ENCODE results near the gene LSM3.

DNA sequence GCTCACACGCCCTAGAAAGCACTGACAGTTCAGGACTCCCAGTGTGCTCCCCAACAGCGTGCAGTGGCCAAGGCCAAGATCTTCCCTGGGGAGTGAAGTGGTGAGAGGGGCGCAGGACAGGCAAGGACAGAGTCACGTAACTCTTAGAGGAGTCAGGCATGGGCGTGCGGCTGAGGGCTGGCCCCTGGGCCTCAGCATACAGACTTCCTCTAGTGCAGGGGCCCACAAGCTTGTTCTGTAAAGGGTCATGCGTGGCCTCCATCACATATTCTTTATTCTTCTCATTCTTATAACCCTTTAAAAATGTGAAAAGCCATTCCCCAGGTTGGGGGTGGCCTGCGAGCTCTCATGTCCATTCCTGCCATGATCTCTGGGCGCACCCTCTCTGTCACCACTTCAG lies 28.5 kb upstream of the LSM3 start:
- TF ChIP-seq, protein P1, sequence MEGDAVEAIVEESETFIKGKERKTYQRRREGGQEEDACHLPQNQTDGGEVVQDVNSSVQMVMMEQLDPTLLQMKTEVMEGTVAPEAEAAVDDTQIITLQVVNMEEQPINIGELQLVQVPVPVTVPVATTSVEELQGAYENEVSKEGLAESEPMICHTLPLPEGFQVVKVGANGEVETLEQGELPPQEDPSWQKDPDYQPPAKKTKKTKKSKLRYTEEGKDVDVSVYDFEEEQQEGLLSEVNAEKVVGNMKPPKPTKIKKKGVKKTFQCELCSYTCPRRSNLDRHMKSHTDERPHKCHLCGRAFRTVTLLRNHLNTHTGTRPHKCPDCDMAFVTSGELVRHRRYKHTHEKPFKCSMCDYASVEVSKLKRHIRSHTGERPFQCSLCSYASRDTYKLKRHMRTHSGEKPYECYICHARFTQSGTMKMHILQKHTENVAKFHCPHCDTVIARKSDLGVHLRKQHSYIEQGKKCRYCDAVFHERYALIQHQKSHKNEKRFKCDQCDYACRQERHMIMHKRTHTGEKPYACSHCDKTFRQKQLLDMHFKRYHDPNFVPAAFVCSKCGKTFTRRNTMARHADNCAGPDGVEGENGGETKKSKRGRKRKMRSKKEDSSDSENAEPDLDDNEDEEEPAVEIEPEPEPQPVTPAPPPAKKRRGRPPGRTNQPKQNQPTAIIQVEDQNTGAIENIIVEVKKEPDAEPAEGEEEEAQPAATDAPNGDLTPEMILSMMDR (IDR thresholded peaks at IDR 0.05; ENCODE audit: poor library complexity) = no peak
- TF ChIP-seq EZH2 (IDR thresholded peaks at IDR 0.05; ENCODE audit: borderline replicate concordance) (no peak), EZH2phosphoT487 (IDR thresholded peaks at IDR 0.05; ENCODE audit: low read depth, severe bottlenecking, unreplicated experiment) (no peak)

All from hepatocyte (in vitro differentiated cells).